ENCODE data around the gene EXT2.

The EXT2 gene

GRCh38 chr11:44217432-44217831, 122.0 kb downstream of the EXT2 start:
- Histone ChIP-seq H3K4me1 (ENCODE audit: control insufficient read depth, low read depth, low read length) (no peaks in the 10 kb centered on the region), H3K27ac (ENCODE audit: low read length) (no peak overlapping the region), H3K36me3 (ENCODE audit: control insufficient read depth, low read depth, low read length) (no peaks in the 10 kb centered on the region), H3K4me3 (ENCODE audit: low read length) (no peak overlapping the region), H3K9ac (ENCODE audit: low read length) (no peak overlapping the region), H3K27me3 (ENCODE audit: control insufficient read depth, insufficient read depth, low read length) (no peaks in the 10 kb centered on the region), H3K9me3 (ENCODE audit: control insufficient read depth, low read depth, low read length) (no peaks in the 10 kb centered on the region)

DNA sequence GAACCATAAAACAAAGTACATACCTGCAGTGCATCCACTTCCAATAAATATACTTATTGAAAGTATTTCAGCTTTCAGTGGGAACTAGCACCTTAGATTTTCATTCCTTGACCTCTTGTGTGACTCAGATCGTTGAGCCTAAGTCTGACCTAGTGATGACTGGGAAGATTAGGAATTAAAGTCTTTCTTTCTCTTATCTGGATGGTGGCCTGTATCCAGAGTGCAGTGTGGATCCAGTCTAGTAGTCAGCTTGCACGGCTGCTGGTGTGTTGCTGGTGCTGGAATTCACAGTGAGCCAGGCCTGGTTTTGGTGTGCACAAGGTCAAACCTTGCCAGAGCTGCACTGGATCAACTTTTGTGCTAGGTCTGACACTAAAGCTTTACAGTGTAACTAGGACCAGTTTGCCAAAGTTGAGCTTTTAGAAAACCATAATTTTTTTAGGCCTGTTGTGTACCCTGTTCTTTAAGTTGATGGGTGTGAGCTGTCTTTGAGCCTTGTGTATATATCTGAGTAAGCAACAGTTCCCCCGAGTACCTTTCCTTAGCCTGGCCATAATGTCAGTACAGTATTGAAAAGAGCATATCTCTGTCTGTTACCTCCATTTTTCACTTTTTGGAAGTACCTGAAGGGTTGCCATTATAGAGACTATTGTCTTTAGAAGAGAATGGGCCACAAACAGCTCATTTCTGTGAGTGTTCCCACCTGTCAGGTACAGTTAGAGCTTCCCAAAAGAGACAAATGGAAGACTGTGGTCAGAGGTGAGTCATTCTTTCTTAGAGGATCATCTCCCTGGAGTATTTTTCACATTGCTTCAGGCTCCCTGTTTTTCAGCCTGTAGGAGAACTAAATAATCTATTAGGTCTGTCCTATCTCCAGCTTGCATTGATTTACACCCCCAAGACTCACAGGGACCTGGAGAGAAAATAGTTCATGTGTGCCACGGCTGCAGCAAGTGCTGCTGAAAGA, 124.6 kb downstream of the EXT2 start:
- H3K27ac ChIP-seq (ENCODE audit: low read length), result no peak overlapping the region
- no peaks in the 10 kb centered on the region for H3K36me3 ChIP-seq (ENCODE audit: control insufficient read depth, low read depth, low read length)
- no peaks in the 10 kb centered on the region for H3K27me3 ChIP-seq (ENCODE audit: control insufficient read depth, insufficient read depth, low read length)
- H3K4me3 ChIP-seq (ENCODE audit: low read length), result no peak overlapping the region
- H3K4me1 ChIP-seq (ENCODE audit: control insufficient read depth, low read depth, low read length), result no peaks in the 10 kb centered on the region
- no peaks in the 10 kb centered on the region for H3K9me3 ChIP-seq (ENCODE audit: control insufficient read depth, low read depth, low read length)
- no peak overlapping the region for H3K9ac ChIP-seq (ENCODE audit: low read length)

GRCh38 chr11:44221456-44221855, 126.0 kb downstream of the EXT2 start:
- H3K4me3 ChIP-seq (ENCODE audit: low read length), result no peak overlapping the region
- H3K36me3 ChIP-seq (ENCODE audit: control insufficient read depth, low read depth, low read length), result no peaks in the 10 kb centered on the region
- H3K27me3 ChIP-seq (ENCODE audit: control insufficient read depth, insufficient read depth, low read length), result no peaks in the 10 kb centered on the region
- H3K9ac ChIP-seq (ENCODE audit: low read length), result no peak overlapping the region
- no peaks in the 10 kb centered on the region for H3K4me1 ChIP-seq (ENCODE audit: control insufficient read depth, low read depth, low read length)
- H3K27ac ChIP-seq (ENCODE audit: low read length), result no peak overlapping the region
- no peaks in the 10 kb centered on the region for H3K9me3 ChIP-seq (ENCODE audit: control insufficient read depth, low read depth, low read length)

GRCh38 chr11:44221992-44222391, 126.5 kb downstream of the EXT2 start:
- no peak overlapping the region for H3K4me3 ChIP-seq (ENCODE audit: low read length)
- H3K27me3 ChIP-seq (ENCODE audit: control insufficient read depth, insufficient read depth, low read length), result no peaks in the 10 kb centered on the region
- H3K9ac ChIP-seq (ENCODE audit: low read length), result no peak overlapping the region
- H3K36me3 ChIP-seq (ENCODE audit: control insufficient read depth, low read depth, low read length), result no peaks in the 10 kb centered on the region
- H3K27ac ChIP-seq (ENCODE audit: low read length), result no peak overlapping the region
- H3K9me3 ChIP-seq (ENCODE audit: control insufficient read depth, low read depth, low read length), result no peaks in the 10 kb centered on the region
- no peaks in the 10 kb centered on the region for H3K4me1 ChIP-seq (ENCODE audit: control insufficient read depth, low read depth, low read length)

- H3K4me3 ChIP-seq (ENCODE audit: low read length), result no peak overlapping the region
- no peaks in the 10 kb centered on the region for H3K27me3 ChIP-seq (ENCODE audit: control insufficient read depth, insufficient read depth, low read length)
- H3K36me3 ChIP-seq (ENCODE audit: control insufficient read depth, low read depth, low read length), result no peaks in the 10 kb centered on the region
- H3K9ac ChIP-seq (ENCODE audit: low read length), result no peak overlapping the region
- no peaks in the 10 kb centered on the region for H3K9me3 ChIP-seq (ENCODE audit: control insufficient read depth, low read depth, low read length)
- H3K27ac ChIP-seq (ENCODE audit: low read length), result no peak overlapping the region
- no peaks in the 10 kb centered on the region for H3K4me1 ChIP-seq (ENCODE audit: control insufficient read depth, low read depth, low read length)
These were observed 127.8 kb downstream of the EXT2 start for GRCh38 chr11:44223238-44223637.

DNA sequence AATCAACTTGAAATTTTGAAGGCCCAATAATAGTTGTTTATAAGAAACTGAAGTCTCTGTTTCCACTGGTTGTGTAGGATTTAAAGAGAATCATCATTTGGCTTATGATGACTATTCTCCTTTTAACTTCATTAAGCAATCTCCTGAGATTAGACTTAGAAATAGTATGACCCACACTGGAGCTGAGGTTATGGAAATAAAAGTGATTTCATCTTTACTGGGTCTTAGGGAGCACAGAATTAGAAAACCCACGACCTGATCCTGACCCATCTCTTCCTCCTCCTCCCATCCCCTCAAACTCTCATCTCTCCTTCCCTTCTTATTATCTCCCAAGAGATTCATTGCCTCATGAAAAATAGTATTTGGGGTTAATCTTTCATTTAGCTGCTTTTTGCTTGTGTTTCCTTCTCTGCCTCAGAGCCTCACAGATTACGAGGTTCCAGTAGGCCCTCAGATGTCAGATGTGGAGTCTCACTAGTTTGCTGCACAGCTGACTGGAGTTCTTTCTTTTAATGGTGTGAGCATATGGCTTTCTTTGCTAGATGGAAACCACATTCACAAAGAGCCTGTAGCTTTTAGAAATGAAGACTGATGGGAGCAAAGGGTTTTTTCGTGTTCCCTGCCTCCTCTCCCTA, 129.5 kb downstream of the EXT2 start:
- Histone ChIP-seq H3K27ac (ENCODE audit: low read length) (no peak overlapping the region), H3K4me1 (ENCODE audit: control insufficient read depth, low read depth, low read length) (no peaks in the 10 kb centered on the region), H3K9me3 (ENCODE audit: control insufficient read depth, low read depth, low read length) (no peaks in the 10 kb centered on the region), H3K27me3 (ENCODE audit: control insufficient read depth, insufficient read depth, low read length) (no peaks in the 10 kb centered on the region), H3K9ac (ENCODE audit: low read length) (no peak overlapping the region), H3K36me3 (ENCODE audit: control insufficient read depth, low read depth, low read length) (no peaks in the 10 kb centered on the region), H3K4me3 (ENCODE audit: low read length) (no peak overlapping the region)

DNA sequence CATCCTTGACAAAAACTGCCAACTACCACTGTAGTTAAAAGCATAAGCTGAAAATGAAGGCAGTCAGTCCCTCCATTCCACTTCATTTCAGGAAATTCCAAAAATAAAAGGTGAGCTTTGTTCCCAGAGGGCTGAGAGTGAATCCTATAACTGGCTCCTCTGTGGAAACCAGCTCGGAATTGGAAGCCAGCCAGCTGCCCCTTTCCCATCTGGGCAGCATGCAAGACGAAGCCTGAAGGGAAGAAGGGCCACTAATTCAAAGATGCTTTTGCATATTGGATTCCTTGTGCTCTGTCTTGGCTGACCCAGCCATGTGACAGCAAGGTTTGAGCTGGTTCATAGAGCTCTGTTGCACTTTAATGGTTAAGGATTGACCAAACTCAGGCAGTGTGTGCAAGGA, 131.0 kb downstream of the EXT2 start:
- Histone ChIP-seq H3K4me1 (ENCODE audit: control insufficient read depth, low read depth, low read length) (no peaks in the 10 kb centered on the region), H3K27ac (ENCODE audit: low read length) (no peak overlapping the region), H3K9ac (ENCODE audit: low read length) (no peak overlapping the region), H3K9me3 (ENCODE audit: control insufficient read depth, low read depth, low read length) (no peaks in the 10 kb centered on the region), H3K4me3 (ENCODE audit: low read length) (no peak overlapping the region), H3K27me3 (ENCODE audit: control insufficient read depth, insufficient read depth, low read length) (no peaks in the 10 kb centered on the region), H3K36me3 (ENCODE audit: control insufficient read depth, low read depth, low read length) (no peaks in the 10 kb centered on the region)

- no peak overlapping the region for H3K4me3 ChIP-seq (ENCODE audit: low read length)
- no peaks in the 10 kb centered on the region for H3K4me1 ChIP-seq (ENCODE audit: control insufficient read depth, low read depth, low read length)
- H3K27ac ChIP-seq (ENCODE audit: low read length), result no peak overlapping the region
- H3K27me3 ChIP-seq (ENCODE audit: control insufficient read depth, insufficient read depth, low read length), result no peaks in the 10 kb centered on the region
- no peaks in the 10 kb centered on the region for H3K36me3 ChIP-seq (ENCODE audit: control insufficient read depth, low read depth, low read length)
- H3K9me3 ChIP-seq (ENCODE audit: control insufficient read depth, low read depth, low read length), result no peaks in the 10 kb centered on the region
- no peak overlapping the region for H3K9ac ChIP-seq (ENCODE audit: low read length)
These were observed 131.5 kb downstream of the EXT2 start for GRCh38 chr11:44226945-44227344.

DNA sequence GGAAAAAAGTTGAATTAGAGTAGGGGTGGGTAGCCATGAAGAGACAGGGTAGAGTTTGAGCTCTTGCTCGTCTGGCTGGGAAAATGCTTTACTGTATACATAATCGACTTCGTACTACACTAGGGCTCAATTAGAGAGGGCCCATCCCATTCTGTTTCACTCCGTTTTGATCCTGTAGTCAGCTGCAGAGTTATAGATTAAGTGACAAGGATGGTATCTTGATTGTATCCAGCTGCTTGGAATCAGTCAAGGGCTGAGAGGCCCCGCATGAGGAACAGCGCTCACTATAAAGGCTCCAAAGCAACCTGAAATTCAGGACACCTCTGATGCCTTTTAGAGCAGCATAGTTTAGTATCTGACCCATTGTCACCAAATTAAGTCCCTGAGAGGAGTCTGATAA, 132.9 kb downstream of the EXT2 start:
- no peaks in the 10 kb centered on the region for H3K9me3 ChIP-seq (ENCODE audit: control insufficient read depth, low read depth, low read length)
- no peaks in the 10 kb centered on the region for H3K36me3 ChIP-seq (ENCODE audit: control insufficient read depth, low read depth, low read length)
- H3K4me3 ChIP-seq (ENCODE audit: low read length), result no peak overlapping the region
- H3K4me1 ChIP-seq (ENCODE audit: control insufficient read depth, low read depth, low read length), result no peaks in the 10 kb centered on the region
- H3K9ac ChIP-seq (ENCODE audit: low read length), result no peak overlapping the region
- no peaks in the 10 kb centered on the region for H3K27me3 ChIP-seq (ENCODE audit: control insufficient read depth, insufficient read depth, low read length)
- H3K27ac ChIP-seq (ENCODE audit: low read length), result no peak overlapping the region

DNA sequence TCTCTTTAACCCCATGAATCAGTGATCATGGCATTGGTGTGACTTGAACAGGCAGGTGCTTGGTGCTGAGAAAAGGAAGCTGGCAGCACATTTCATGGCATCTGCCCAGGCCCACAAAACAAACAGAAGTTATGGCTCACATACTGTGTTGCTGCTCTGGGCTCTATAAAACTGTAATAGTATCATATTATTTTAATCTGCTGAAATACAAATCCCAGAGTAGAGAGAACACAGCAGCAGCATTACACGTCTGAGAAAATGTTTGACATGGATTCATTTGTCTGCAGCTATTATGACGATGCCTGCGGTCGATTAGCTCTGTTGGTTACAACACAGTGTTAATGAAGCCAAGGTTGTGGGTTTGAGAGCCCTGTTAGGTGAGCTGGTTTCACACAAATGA, 133.6 kb downstream of the EXT2 start:
- Histone ChIP-seq H3K4me3 (ENCODE audit: low read length) (no peak overlapping the region), H3K4me1 (ENCODE audit: control insufficient read depth, low read depth, low read length) (no peaks in the 10 kb centered on the region), H3K9ac (ENCODE audit: low read length) (no peak overlapping the region), H3K27me3 (ENCODE audit: control insufficient read depth, insufficient read depth, low read length) (no peaks in the 10 kb centered on the region), H3K9me3 (ENCODE audit: control insufficient read depth, low read depth, low read length) (no peaks in the 10 kb centered on the region), H3K27ac (ENCODE audit: low read length) (no peak overlapping the region), H3K36me3 (ENCODE audit: control insufficient read depth, low read depth, low read length) (no peaks in the 10 kb centered on the region)

GRCh38 chr11:44229624-44230023, 134.1 kb downstream of the EXT2 start:
- Histone ChIP-seq H3K4me1 (ENCODE audit: control insufficient read depth, low read depth, low read length) (no peaks in the 10 kb centered on the region), H3K4me3 (ENCODE audit: low read length) (no peak overlapping the region), H3K9ac (ENCODE audit: low read length) (no peak overlapping the region), H3K36me3 (ENCODE audit: control insufficient read depth, low read depth, low read length) (no peaks in the 10 kb centered on the region), H3K27ac (ENCODE audit: low read length) (no peak overlapping the region), H3K27me3 (ENCODE audit: control insufficient read depth, insufficient read depth, low read length) (no peaks in the 10 kb centered on the region), H3K9me3 (ENCODE audit: control insufficient read depth, low read depth, low read length) (no peaks in the 10 kb centered on the region)

- Histone ChIP-seq H3K9me3 (ENCODE audit: control insufficient read depth, low read depth, low read length) (no peaks in the 10 kb centered on the region), H3K36me3 (ENCODE audit: control insufficient read depth, low read depth, low read length) (no peaks in the 10 kb centered on the region), H3K27ac (ENCODE audit: low read length) (no peak overlapping the region), H3K4me1 (ENCODE audit: control insufficient read depth, low read depth, low read length) (no peaks in the 10 kb centered on the region), H3K4me3 (ENCODE audit: low read length) (no peak overlapping the region), H3K27me3 (ENCODE audit: control insufficient read depth, insufficient read depth, low read length) (no peaks in the 10 kb centered on the region), H3K9ac (ENCODE audit: low read length) (no peak overlapping the region)
These were observed 140.3 kb downstream of the EXT2 start for GRCh38 chr11:44235765-44236201.

Measured in iPS-18a (cell line).